Measurements from ENCODE around the gene COX8C. TPM values are rescaled to one million over a fixed set of nuclear protein-coding genes. Genes with fewer than 3 reads are reported as not detected.

COX8C gene
- total RNA-seq, 2 experiments from 2014 or later, result not detected

- TF ChIP-seq, protein P1, sequence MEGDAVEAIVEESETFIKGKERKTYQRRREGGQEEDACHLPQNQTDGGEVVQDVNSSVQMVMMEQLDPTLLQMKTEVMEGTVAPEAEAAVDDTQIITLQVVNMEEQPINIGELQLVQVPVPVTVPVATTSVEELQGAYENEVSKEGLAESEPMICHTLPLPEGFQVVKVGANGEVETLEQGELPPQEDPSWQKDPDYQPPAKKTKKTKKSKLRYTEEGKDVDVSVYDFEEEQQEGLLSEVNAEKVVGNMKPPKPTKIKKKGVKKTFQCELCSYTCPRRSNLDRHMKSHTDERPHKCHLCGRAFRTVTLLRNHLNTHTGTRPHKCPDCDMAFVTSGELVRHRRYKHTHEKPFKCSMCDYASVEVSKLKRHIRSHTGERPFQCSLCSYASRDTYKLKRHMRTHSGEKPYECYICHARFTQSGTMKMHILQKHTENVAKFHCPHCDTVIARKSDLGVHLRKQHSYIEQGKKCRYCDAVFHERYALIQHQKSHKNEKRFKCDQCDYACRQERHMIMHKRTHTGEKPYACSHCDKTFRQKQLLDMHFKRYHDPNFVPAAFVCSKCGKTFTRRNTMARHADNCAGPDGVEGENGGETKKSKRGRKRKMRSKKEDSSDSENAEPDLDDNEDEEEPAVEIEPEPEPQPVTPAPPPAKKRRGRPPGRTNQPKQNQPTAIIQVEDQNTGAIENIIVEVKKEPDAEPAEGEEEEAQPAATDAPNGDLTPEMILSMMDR (conservative IDR thresholded peaks at IDR 0.05; ENCODE audit: low read length), result no peak
- TF ChIP-seq EZH2phosphoT487 (IDR thresholded peaks at IDR 0.05; ENCODE audit: borderline replicate concordance, low read depth, low read length), result no peak
- Histone ChIP-seq H3K9me2 (ENCODE audit: insufficient read depth, low read length) (no peaks in the 10 kb centered on the region), H3K9me3 (ENCODE audit: low read length) (peaks cover 17% of the 10 kb centered on the region; the same call in 1 of the 2 replicates), H3K27ac (ENCODE audit: low read depth, low read length, poor library complexity, severe bottlenecking) (peak within 1 kb of the TSS; percentile 62), H4K20me1 (ENCODE audit: insufficient read depth, low read length) (peaks cover 16% of the 10 kb centered on the region), H3K79me2 (ENCODE audit: insufficient read depth, low read depth, low read length) (peaks cover 55% of the 10 kb centered on the region), H3K36me3 (ENCODE audit: insufficient read depth, low read length) (peaks cover 3% of the 10 kb centered on the region; the same call in 1 of the 2 replicates), H3K4me3 (ENCODE audit: low read depth, low read length, poor library complexity, severe bottlenecking) (peak within 1 kb of the TSS; percentile 75), H3K4me1 (ENCODE audit: insufficient read depth, low read length, poor library complexity, severe bottlenecking) (peaks cover 34% of the 10 kb centered on the region), H2AFZ (ENCODE audit: low read length) (peak within 1 kb of the TSS; percentile 96), H3K4me2 (ENCODE audit: low read length) (peak within 1 kb of the TSS; percentile 97)
- peak; percentile 95 for DNase-seq (ENCODE audit: low spot score)
- intact Hi-C loops (cut with micrococcal nuclease; ENCODE audit: unreplicated experiment), result loop anchor here (2.0 to 10.0 kb wide), 2 partner anchors 126 to 218 kb away; partner anchors contain the start of genes GON7, ITPK1 and UBR7
- CTCF ChIA-PET (ENCODE audit: unreplicated experiment), result no interaction called here
- POLR2A ChIA-PET, result no interaction called here
- BruUV-seq (replicated peaks), result TSS peak; percentile 78
These were observed 13.9 kb upstream of the COX8C start, which contains the start of gene BTBD7 for GRCh38 chr14:93332853-93333630. Gene BTBD7 (minus strand): TSS chr14:93333036. CDS start chr14:93296051, 36,985 bp downstream.

- peaks cover 34% of the 10 kb centered on the region for H3K4me1 ChIP-seq (ENCODE audit: insufficient read depth, low read length, poor library complexity, severe bottlenecking)
- ChIA-PET CTCF (ENCODE audit: unreplicated experiment) (no interaction called here), POLR2A (interaction anchor here (0.6 kb wide), 1 partner anchor 15 kb away, joined by 3 read pairs; no protein-coding TSS in a partner anchor)
- H3K36me3 ChIP-seq (ENCODE audit: insufficient read depth, low read length), result peaks cover 2% of the 10 kb centered on the region; the same call in 1 of the 2 replicates
- H3K9me3 ChIP-seq (ENCODE audit: low read length), result peaks cover 17% of the 10 kb centered on the region; the same call in 1 of the 2 replicates
- no TSS peak for BruUV-seq (replicated peaks)
- peak; percentile 8 for DNase-seq (ENCODE audit: low spot score)
- H4K20me1 ChIP-seq (ENCODE audit: insufficient read depth, low read length), result peaks cover 16% of the 10 kb centered on the region
- H2AFZ ChIP-seq (ENCODE audit: low read length), result peak overlapping the region; percentile 96
- peak overlapping the region; percentile 97 for H3K4me2 ChIP-seq (ENCODE audit: low read length)
- H3K4me3 ChIP-seq (ENCODE audit: low read depth, low read length, poor library complexity, severe bottlenecking), result peak overlapping the region; percentile 75
- intact Hi-C loops (cut with micrococcal nuclease; ENCODE audit: unreplicated experiment), result loop anchor here (2.0 to 10.0 kb wide), 2 partner anchors 127 to 219 kb away; partner anchors contain the start of genes GON7, ITPK1 and UBR7
- peaks cover 49% of the 10 kb centered on the region for H3K79me2 ChIP-seq (ENCODE audit: insufficient read depth, low read depth, low read length)
- TF ChIP-seq, protein P1 (conservative IDR thresholded peaks at IDR 0.05; ENCODE audit: low read length), result no peak
- no peak for TF ChIP-seq EZH2phosphoT487 (IDR thresholded peaks at IDR 0.05; ENCODE audit: borderline replicate concordance, low read depth, low read length)
- no peaks in the 10 kb centered on the region for H3K9me2 ChIP-seq (ENCODE audit: insufficient read depth, low read length)
- peak overlapping the region; percentile 62 for H3K27ac ChIP-seq (ENCODE audit: low read depth, low read length, poor library complexity, severe bottlenecking)
These were observed 13.3 kb upstream of the COX8C start for GRCh38 chr14:93333631-93334103.
